Measurements from ENCODE around the gene POLG2.

Gene POLG2

DNA sequence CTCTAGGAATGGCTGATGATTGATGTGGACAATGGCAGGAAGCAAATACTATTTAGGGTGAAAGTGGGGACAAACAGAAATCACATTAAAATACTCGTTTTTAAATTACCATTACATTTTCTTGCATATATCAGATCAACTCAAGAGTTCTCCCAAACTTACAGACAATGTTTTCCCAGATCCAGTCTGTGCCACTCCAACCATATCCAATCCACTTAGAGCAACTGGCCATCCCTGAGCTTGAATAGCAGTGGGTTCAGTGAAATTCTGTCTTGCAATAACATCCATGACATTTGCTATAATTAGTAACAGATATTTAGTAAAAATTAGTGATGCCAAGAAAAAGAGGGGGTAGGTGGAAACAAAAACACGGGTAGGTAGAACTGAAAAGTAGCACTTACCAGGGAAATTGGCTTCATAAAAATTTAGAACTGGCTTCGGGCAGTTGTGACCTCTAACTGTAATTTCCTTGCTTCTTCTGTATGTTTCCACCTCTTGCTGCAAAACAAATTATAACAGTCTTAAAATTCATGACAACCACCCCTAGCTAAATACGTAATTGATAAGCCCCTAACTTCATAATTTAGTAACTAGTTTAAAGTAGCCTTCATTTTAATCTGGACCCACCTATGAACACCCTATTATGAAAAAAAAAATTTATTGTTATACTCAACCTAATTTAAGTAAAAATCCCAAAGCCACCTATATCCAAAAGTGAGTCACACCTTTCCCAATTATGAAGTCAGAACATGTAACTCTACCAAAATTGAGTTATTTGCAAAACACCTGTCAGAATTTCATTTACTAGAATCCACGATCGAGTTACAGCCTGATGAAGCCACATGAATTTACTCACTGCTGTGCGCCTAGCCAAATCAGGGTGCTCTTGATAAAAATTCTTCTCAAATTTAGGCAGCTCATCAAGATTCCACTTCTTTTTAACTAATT, 7.2 kb upstream of the POLG2 start:
- Histone ChIP-seq H3F3A (ENCODE audit: control insufficient read depth, insufficient read depth) (peaks cover 64% of the 10 kb centered on the region), H3K27ac (ENCODE audit: low read depth, low read length) (peak overlapping the region; percentile 89), H4K20me1 (ENCODE audit: control insufficient read depth, insufficient read depth, low read depth, low read length) (peaks cover 58% of the 10 kb centered on the region), H3K4me1 (ENCODE audit: control insufficient read depth, low read length) (peaks cover 70% of the 10 kb centered on the region), H3K9me2 (replicated peaks; ENCODE audit: control insufficient read depth, low read length) (no peaks in the 10 kb centered on the region), H3K27me3 (ENCODE audit: control insufficient read depth, low read length) (no peaks in the 10 kb centered on the region), H3K36me3 (ENCODE audit: control insufficient read depth, low read length) (peaks cover 90% of the 10 kb centered on the region), H3K4me3 (ENCODE audit: low read length) (peak overlapping the region; percentile 100), H3K79me2 (ENCODE audit: control insufficient read depth, low read length) (peaks cover 91% of the 10 kb centered on the region), H3K4me2 (ENCODE audit: low read length) (peak overlapping the region; percentile 93), H3K9me3 (ENCODE audit: control insufficient read depth, insufficient read depth, low read length) (no peaks in the 10 kb centered on the region)
- TF ChIP-seq EZH2phosphoT487 (IDR thresholded peaks at IDR 0.05; ENCODE audit: borderline replicate concordance, low read length): no peak
- TF ChIP-seq, protein P1, sequence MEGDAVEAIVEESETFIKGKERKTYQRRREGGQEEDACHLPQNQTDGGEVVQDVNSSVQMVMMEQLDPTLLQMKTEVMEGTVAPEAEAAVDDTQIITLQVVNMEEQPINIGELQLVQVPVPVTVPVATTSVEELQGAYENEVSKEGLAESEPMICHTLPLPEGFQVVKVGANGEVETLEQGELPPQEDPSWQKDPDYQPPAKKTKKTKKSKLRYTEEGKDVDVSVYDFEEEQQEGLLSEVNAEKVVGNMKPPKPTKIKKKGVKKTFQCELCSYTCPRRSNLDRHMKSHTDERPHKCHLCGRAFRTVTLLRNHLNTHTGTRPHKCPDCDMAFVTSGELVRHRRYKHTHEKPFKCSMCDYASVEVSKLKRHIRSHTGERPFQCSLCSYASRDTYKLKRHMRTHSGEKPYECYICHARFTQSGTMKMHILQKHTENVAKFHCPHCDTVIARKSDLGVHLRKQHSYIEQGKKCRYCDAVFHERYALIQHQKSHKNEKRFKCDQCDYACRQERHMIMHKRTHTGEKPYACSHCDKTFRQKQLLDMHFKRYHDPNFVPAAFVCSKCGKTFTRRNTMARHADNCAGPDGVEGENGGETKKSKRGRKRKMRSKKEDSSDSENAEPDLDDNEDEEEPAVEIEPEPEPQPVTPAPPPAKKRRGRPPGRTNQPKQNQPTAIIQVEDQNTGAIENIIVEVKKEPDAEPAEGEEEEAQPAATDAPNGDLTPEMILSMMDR (IDR thresholded peaks at IDR 0.05; ENCODE audit: low read depth, low read length, poor library complexity, severe bottlenecking): no peak

DNA sequence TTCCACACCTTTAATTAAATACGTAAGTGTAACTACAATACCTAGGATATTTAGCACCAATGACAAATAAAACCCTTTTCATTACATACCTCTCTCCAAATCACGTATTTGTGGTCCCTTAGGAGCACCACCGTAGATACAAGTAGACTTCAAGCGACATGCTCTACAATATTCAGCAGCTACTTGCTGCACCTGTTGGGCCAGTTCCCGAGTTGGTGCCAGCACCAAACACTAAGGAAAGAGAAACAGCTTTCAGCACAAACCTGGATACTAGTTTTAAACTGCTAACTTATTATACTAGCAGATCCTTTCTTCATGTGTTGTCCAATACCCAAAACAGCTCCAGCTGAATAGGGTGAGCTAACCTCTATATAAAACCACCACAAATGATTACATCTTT, 6.5 kb upstream of the POLG2 start:
- Histone ChIP-seq H3K36me3 (ENCODE audit: control insufficient read depth, low read length) (peaks cover 92% of the 10 kb centered on the region), H4K20me1 (ENCODE audit: control insufficient read depth, insufficient read depth, low read depth, low read length) (peaks cover 56% of the 10 kb centered on the region), H3K79me2 (ENCODE audit: control insufficient read depth, low read length) (peaks cover 84% of the 10 kb centered on the region), H3F3A (ENCODE audit: control insufficient read depth, insufficient read depth) (peaks cover 71% of the 10 kb centered on the region), H3K4me2 (ENCODE audit: low read length) (peak overlapping the region; percentile 64; the same call in 1 of the 2 replicates), H3K27me3 (ENCODE audit: control insufficient read depth, low read length) (no peaks in the 10 kb centered on the region), H3K27ac (ENCODE audit: low read depth, low read length) (0 out of 2 replicates have a peak overlapping the region, but pooled peaks have one; percentile 1), H3K9me2 (replicated peaks; ENCODE audit: control insufficient read depth, low read length) (no peaks in the 10 kb centered on the region), H3K9me3 (ENCODE audit: control insufficient read depth, insufficient read depth, low read length) (no peaks in the 10 kb centered on the region), H3K4me1 (ENCODE audit: control insufficient read depth, low read length) (peaks cover 73% of the 10 kb centered on the region), H3K4me3 (ENCODE audit: low read length) (no peak overlapping the region; the same call in 1 of the 2 replicates)
- TF ChIP-seq EZH2phosphoT487 (IDR thresholded peaks at IDR 0.05; ENCODE audit: borderline replicate concordance, low read length): no peak
- TF ChIP-seq, protein P1 (IDR thresholded peaks at IDR 0.05; ENCODE audit: low read depth, low read length, poor library complexity, severe bottlenecking): no peak

DNA sequence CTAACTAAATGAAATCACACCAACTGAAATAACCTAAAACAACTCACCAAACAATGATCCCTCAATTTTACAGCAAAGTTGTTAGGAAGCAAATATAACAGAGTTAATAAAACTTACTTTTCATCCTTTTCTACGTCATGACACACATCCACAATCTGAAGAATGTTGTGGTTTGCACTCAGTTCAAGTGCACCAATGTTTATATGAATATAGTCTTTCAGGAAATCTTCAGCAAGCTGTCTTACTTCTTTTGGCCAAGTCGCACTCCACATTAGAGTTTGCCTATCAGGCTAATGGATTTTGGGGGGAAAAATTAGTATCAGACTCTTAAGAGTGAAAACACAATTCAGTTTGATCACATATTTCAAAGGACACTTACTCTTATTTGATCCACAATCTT, 6.0 kb upstream of the POLG2 start:
- Histone ChIP-seq H3K9me3 (ENCODE audit: control insufficient read depth, insufficient read depth, low read length) (no peaks in the 10 kb centered on the region), H3F3A (ENCODE audit: control insufficient read depth, insufficient read depth) (peaks cover 76% of the 10 kb centered on the region), H3K27me3 (ENCODE audit: control insufficient read depth, low read length) (no peaks in the 10 kb centered on the region), H3K27ac (ENCODE audit: low read depth, low read length) (0 out of 2 replicates have a peak overlapping the region, but pooled peaks have one; percentile 1), H3K4me1 (ENCODE audit: control insufficient read depth, low read length) (peaks cover 73% of the 10 kb centered on the region), H4K20me1 (ENCODE audit: control insufficient read depth, insufficient read depth, low read depth, low read length) (peaks cover 50% of the 10 kb centered on the region), H3K36me3 (ENCODE audit: control insufficient read depth, low read length) (peaks cover 92% of the 10 kb centered on the region), H3K4me2 (ENCODE audit: low read length) (peak overlapping the region; percentile 64; the same call in 1 of the 2 replicates), H3K79me2 (ENCODE audit: control insufficient read depth, low read length) (peaks cover 79% of the 10 kb centered on the region), H3K4me3 (ENCODE audit: low read length) (no peak overlapping the region; the same call in 1 of the 2 replicates), H3K9me2 (replicated peaks; ENCODE audit: control insufficient read depth, low read length) (no peaks in the 10 kb centered on the region)
- TF ChIP-seq, protein P1 (IDR thresholded peaks at IDR 0.05; ENCODE audit: low read depth, low read length, poor library complexity, severe bottlenecking): no peak
- TF ChIP-seq EZH2phosphoT487 (IDR thresholded peaks at IDR 0.05; ENCODE audit: borderline replicate concordance, low read length): no peak

All from DOHH2 (cell line).